IMR-90 (cell line): ENCODE data around the gene MAPRE3.

ENCODE experiments used
- BHLHE40 ChIP-seq: fragments of 150-350 bp; IDR thresholded peaks from 2 replicates; pipeline ENCODE4 v1.6.1; 2016; ENCODE audit warnings: mild to moderate bottlenecking, low read depth, low read length
- CEBPB ChIP-seq: IDR thresholded peaks from 2 replicates; pipeline ENCODE4 v1.6.1; 2012; ENCODE audit warnings: low read depth, low read length, improper control_type of control experiment
- CHD1 ChIP-seq: IDR thresholded peaks from 2 replicates; pipeline ENCODE4 v1.6.1; 2012; ENCODE audit warnings: low read depth, low read length, improper control_type of control experiment
- CTCF ChIP-seq: conservative IDR thresholded peaks from 2 replicates; pipeline ENCODE4 v1.5.1; 2012; ENCODE audit warnings: mild to moderate bottlenecking, low read depth, low read length, improper control_type of control experiment
- FOS ChIP-seq: fragments of 150-350 bp; IDR thresholded peaks from 2 replicates; pipeline ENCODE4 v1.6.1; 2016; ENCODE audit warnings: low read depth, low read length
- MAZ ChIP-seq: IDR thresholded peaks from 2 replicates; pipeline ENCODE4 v1.6.1; 2012; ENCODE audit warnings: low read depth, mild to moderate bottlenecking, low read length, improper control_type of control experiment, moderate library complexity, borderline replicate concordance
- MXI1 ChIP-seq: IDR thresholded peaks from 2 replicates; pipeline ENCODE4 v1.6.1; 2012; ENCODE audit warnings: low read depth, mild to moderate bottlenecking, low read length, moderate library complexity, borderline replicate concordance
- POLR2A ChIP-seq: IDR thresholded peaks from 2 replicates; pipeline ENCODE4 v1.6.1; 2012; ENCODE audit warnings: mild to moderate bottlenecking, low read depth, low read length
- RAD21 ChIP-seq: IDR thresholded peaks from 2 replicates; pipeline ENCODE4 v1.6.1; 2012; ENCODE audit warnings: low read length, improper control_type of control experiment
- SMC3 ChIP-seq: fragments of 150-350 bp; IDR thresholded peaks from 2 replicates; pipeline ENCODE4 v1.6.1; 2016; ENCODE audit warnings: low read depth, mild to moderate bottlenecking, antibody characterized with exemption, low read length, moderate library complexity
- USF2 ChIP-seq: fragments of 150-350 bp; IDR thresholded peaks from 2 replicates; pipeline ENCODE4 v1.6.1; 2017; ENCODE audit warnings: mild to moderate bottlenecking, antibody characterized with exemption, low read length, low read depth

GRCh38 chr2:27050996-27051901 is 80.8 kb downstream of the MAPRE3 start, which contains the start of gene AGBL5:
- TF ChIP-seq CEBPB (no peak), POLR2A (peak; percentile 10; the same call in 1 of the 2 replicates), CTCF (no peak), USF2 (no peak), CHD1 (no peak; the same call in 1 of the 2 replicates), SMC3 (no peak), RAD21 (no peak), FOS (peak; percentile 90), MAZ (no peak), BHLHE40 (no peak; the same call in none of the 2 replicates), MXI1 (0 out of 2 replicates have a peak, but pooled peaks have one; percentile 35)
